Measurements from ENCODE around the gene RSKR.

- no peak for TF ChIP-seq MAFK (IDR thresholded peaks at IDR 0.05; ENCODE audit: low read depth, low read length)
- TF ChIP-seq POLR2A (IDR thresholded peaks at IDR 0.05; ENCODE audit: low read depth, low read length), result no peak
- TF ChIP-seq, protein P1, sequence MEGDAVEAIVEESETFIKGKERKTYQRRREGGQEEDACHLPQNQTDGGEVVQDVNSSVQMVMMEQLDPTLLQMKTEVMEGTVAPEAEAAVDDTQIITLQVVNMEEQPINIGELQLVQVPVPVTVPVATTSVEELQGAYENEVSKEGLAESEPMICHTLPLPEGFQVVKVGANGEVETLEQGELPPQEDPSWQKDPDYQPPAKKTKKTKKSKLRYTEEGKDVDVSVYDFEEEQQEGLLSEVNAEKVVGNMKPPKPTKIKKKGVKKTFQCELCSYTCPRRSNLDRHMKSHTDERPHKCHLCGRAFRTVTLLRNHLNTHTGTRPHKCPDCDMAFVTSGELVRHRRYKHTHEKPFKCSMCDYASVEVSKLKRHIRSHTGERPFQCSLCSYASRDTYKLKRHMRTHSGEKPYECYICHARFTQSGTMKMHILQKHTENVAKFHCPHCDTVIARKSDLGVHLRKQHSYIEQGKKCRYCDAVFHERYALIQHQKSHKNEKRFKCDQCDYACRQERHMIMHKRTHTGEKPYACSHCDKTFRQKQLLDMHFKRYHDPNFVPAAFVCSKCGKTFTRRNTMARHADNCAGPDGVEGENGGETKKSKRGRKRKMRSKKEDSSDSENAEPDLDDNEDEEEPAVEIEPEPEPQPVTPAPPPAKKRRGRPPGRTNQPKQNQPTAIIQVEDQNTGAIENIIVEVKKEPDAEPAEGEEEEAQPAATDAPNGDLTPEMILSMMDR (conservative IDR thresholded peaks at IDR 0.05; ENCODE audit: low read depth, low read length), result peak; percentile 39
- no peak for TF ChIP-seq ELK1 (IDR thresholded peaks at IDR 0.05; ENCODE audit: borderline replicate concordance, low read depth, low read length)
- no peak for TF ChIP-seq USF2 (IDR thresholded peaks at IDR 0.05; ENCODE audit: low read depth, low read length)
- no peak for TF ChIP-seq FOS (IDR thresholded peaks at IDR 0.05; ENCODE audit: low read depth, low read length)
Measured at GRCh38 chr17:28643983-28644786, 30.2 kb upstream of the RSKR start.
